ENCODE results near the gene MED15. TPM values are rescaled to one million over a fixed set of nuclear protein-coding genes. Genes with fewer than 3 reads are reported as not detected.

The MED15 gene
- total RNA-seq, 1 donor from 2014 or later = 20.5 TPM

GRCh38 chr22:20634560-20635226, 127.3 kb downstream of the MED15 start:
- Histone ChIP-seq H3K4me3 (ENCODE audit: low read depth, low read length) (no peak overlapping the region), H3K27me3 (ENCODE audit: control insufficient read depth, insufficient read depth, low read length) (peaks cover 6% of the 10 kb centered on the region), H3K36me3 (ENCODE audit: control insufficient read depth, insufficient read depth, low read length) (no peaks in the 10 kb centered on the region)
- DNase-seq (ENCODE audit: low read depth) (no peak), FAIRE-seq (no peak)
- TF ChIP-seq CTCF (IDR thresholded peaks at IDR 0.05; ENCODE audit: insufficient read depth, low read length, severe bottlenecking) = no peak

- H3K4me3 ChIP-seq (ENCODE audit: low read depth, low read length) = no peak overlapping the region
- no peaks in the 10 kb centered on the region for H3K36me3 ChIP-seq (ENCODE audit: control insufficient read depth, insufficient read depth, low read length)
- DNase-seq (ENCODE audit: low read depth) (no peak), FAIRE-seq (no peak)
- peaks cover 6% of the 10 kb centered on the region for H3K27me3 ChIP-seq (ENCODE audit: control insufficient read depth, insufficient read depth, low read length)
- no peak for TF ChIP-seq CTCF (IDR thresholded peaks at IDR 0.05; ENCODE audit: insufficient read depth, low read length, severe bottlenecking)
Measured at GRCh38 chr22:20635227-20635591, 127.8 kb downstream of the MED15 start.

GRCh38 chr22:20636075-20636812, 128.8 kb downstream of the MED15 start:
- no peaks in the 10 kb centered on the region for H3K36me3 ChIP-seq (ENCODE audit: control insufficient read depth, insufficient read depth, low read length)
- no peak for DNase-seq (ENCODE audit: low read depth)

GRCh38 chr22:20636945-20637344, 129.5 kb downstream of the MED15 start:
- Histone ChIP-seq H3K4me3 (ENCODE audit: low read depth, low read length) (no peak overlapping the region), H3K27me3 (ENCODE audit: control insufficient read depth, insufficient read depth, low read length) (peaks cover 6% of the 10 kb centered on the region), H3K36me3 (ENCODE audit: control insufficient read depth, insufficient read depth, low read length) (no peaks in the 10 kb centered on the region)
- DNase-seq (ENCODE audit: low read depth) (no peak), FAIRE-seq (no peak)
- no peak for TF ChIP-seq CTCF (IDR thresholded peaks at IDR 0.05; ENCODE audit: insufficient read depth, low read length, severe bottlenecking)

More at GRCh38 chr22:20636075-20636812, 128.8 kb downstream of the MED15 start:
- TF ChIP-seq CTCF (IDR thresholded peaks at IDR 0.05; ENCODE audit: insufficient read depth, low read length, severe bottlenecking) = no peak
- FAIRE-seq = no peak
- peaks cover 6% of the 10 kb centered on the region for H3K27me3 ChIP-seq (ENCODE audit: control insufficient read depth, insufficient read depth, low read length)
- H3K4me3 ChIP-seq (ENCODE audit: low read depth, low read length) = no peak overlapping the region

Other genes starting within 250 kb of the MED15 start
- 2.6 and 2.8 TPM in 2 replicates for gene RTN4R, start 239.3 kb upstream of the MED15 start, total RNA-seq
- 27.4 and 37.5 TPM in 2 replicates for gene DGCR6L, start 187.6 kb upstream of the MED15 start, total RNA-seq
- 7.8 and 15.5 TPM in 2 replicates for gene ZNF74, start 113.5 kb upstream of the MED15 start, total RNA-seq
- 0.26 and 0.53 TPM in 2 replicates for gene SCARF2, start 69.8 kb upstream of the MED15 start, total RNA-seq
- gene KLHL22, start 11.8 kb upstream of the MED15 start, total RNA-seq = 15.7 and 17.1 TPM in 2 replicates

Measured in bronchial epithelial cell (primary cell).